Caco-2 (cell line): ENCODE measurements around the gene LCE3D. TPM values are rescaled to one million over a fixed set of nuclear protein-coding genes. Genes with fewer than 3 reads are reported as not detected.
"Not testable (repeated sequence)": the region's sequence is repeated elsewhere in the genome, so short reads cannot be mapped to it uniquely, and the experiment has no call there.

Experiments used
- BruUV-seq: library from RNA; stranded (reverse); fragments of 400-500 nt; replicated peaks from 2 replicates; lab custom pipeline; 2021; lab: Mats Ljungman, UMichigan
- CTCF ChIA-PET: fragments of 300-600 bp; sonication (Branson Sonifier 250); formaldehyde crosslinking; loops from one replicate; lab custom pipeline; 2022; ENCODE audit warnings: antibody characterized with exemption; lab: Charles Lee
- POLR2A ChIA-PET: fragments of 300-600 bp; sonication (Branson Sonifier 250); formaldehyde crosslinking; loops from one replicate; lab custom pipeline; 2022; ENCODE audit warnings: antibody characterized with exemption; lab: Charles Lee
- DNase-seq, 2 experiments: peaks; one replicate each; pipeline versions ENCODE4 v3.0.0 to v3.0.0-alpha.2; 2020 to 2022
- H3K27me3 ChIP-seq: replicated peaks from 2 replicates; pipeline ENCODE4 v1.6.0; 2011; ENCODE audit warnings: low read length; ENCODE audit not compliant: control insufficient read depth, insufficient read depth
- H3K36me3 ChIP-seq: 2 replicates; pipeline ENCODE4 v1.5.1; 2011; ENCODE audit warnings: low read length; ENCODE audit not compliant: control insufficient read depth, insufficient read depth
- H3K4me1 ChIP-seq: fragments of 250-450 bp; sonication (Bioruptor Pico); 2 replicates; pipeline ENCODE4 v1.5.1; 2020; ENCODE audit warnings: mild to moderate bottlenecking
- H3K4me3 ChIP-seq: 2 replicates; pipeline ENCODE4 v1.5.1; 2011; ENCODE audit warnings: low read depth, mild to moderate bottlenecking, control low read depth, low read length
- H3K9me3 ChIP-seq: fragments of 250-450 bp; sonication (Bioruptor Pico); 2 replicates; pipeline ENCODE4 v1.5.1; 2020; ENCODE audit warnings: mild to moderate bottlenecking, moderate library complexity
- H3K27ac Mint-ChIP-seq: one replicate; pipeline ENCODE4 v1.8.0; 2022; ENCODE audit warnings: mixed read lengths; ENCODE audit not compliant: unreplicated experiment
- H3K27me3 Mint-ChIP-seq: one replicate; pipeline ENCODE4 v1.8.0; 2022; ENCODE audit warnings: mixed read lengths; ENCODE audit not compliant: insufficient read depth, unreplicated experiment
- H3K36me3 Mint-ChIP-seq: one replicate; pipeline ENCODE4 v1.8.0; 2022; ENCODE audit warnings: mild to moderate bottlenecking, mixed read lengths; ENCODE audit not compliant: insufficient read depth, unreplicated experiment
- H3K4me1 Mint-ChIP-seq: one replicate; pipeline ENCODE4 v1.8.0; 2022; ENCODE audit warnings: low read depth, mixed read lengths; ENCODE audit not compliant: unreplicated experiment
- H3K4me3 Mint-ChIP-seq: one replicate; pipeline ENCODE4 v1.8.0; 2022; ENCODE audit warnings: mild to moderate bottlenecking, moderate library complexity, mixed read lengths; ENCODE audit not compliant: unreplicated experiment
- H3K9me3 Mint-ChIP-seq: one replicate; pipeline ENCODE4 v1.8.0; 2022; ENCODE audit warnings: mixed read lengths; ENCODE audit not compliant: unreplicated experiment
- CTCF ChIP-seq, 2 experiments: fragments of 200-600 bp in 1 of 2; IDR thresholded peaks; 1 replicate in 1 of 2; 2 replicates in 1 of 2; pipeline versions ENCODE4 v1.5.1 to v1.8.0; 2011 to 2022; ENCODE audit warnings: antibody characterized with exemption in 1 of 2, control low read depth in 1 of 2, inconsistent platforms in 1 of 2, low read depth in 1 of 2, low read length in 1 of 2, mild to moderate bottlenecking in 1 of 2, moderate library complexity in 1 of 2; ENCODE audit not compliant: insufficient read depth in 1 of 2, severe bottlenecking in 1 of 2, unreplicated experiment in 1 of 2
- intact Hi-C: fragments of 100-400 bp; cut with micrococcal nuclease; formaldehyde crosslinking; loops from one replicate; pipeline ENCODE4 v1.10.0; 2022; ENCODE audit not compliant: unreplicated experiment
- total RNA-seq: library from RNA; stranded (reverse); gene quantifications from 2 replicates; pipeline ENCODE4 v1.2.3, GENCODE V29; 2022

The LCE3D gene
- total RNA-seq, 1 experiment from 2014 or later = not detected

- H3K36me3 ChIP-seq = no peaks in the 10 kb centered on the region
- H3K27me3 Mint-ChIP-seq = peaks cover 16% of the 10 kb centered on the region
- H3K4me1 Mint-ChIP-seq = no peaks in the 10 kb centered on the region
- TF ChIP-seq CTCF (IDR thresholded peaks at IDR 0.05; ENCODE audit: insufficient read depth in 1 of 2, low read depth in 1 of 2, low read length in 1 of 2, severe bottlenecking in 1 of 2, unreplicated experiment in 1 of 2) = no peak
- ChIA-PET POLR2A (no interaction called here), CTCF (no interaction called here)
- no peak overlapping the region for H3K4me3 ChIP-seq
- H3K4me1 ChIP-seq = no peaks in the 10 kb centered on the region
- no peak overlapping the region for H3K27ac Mint-ChIP-seq
- H3K4me3 Mint-ChIP-seq = no peak overlapping the region
- H3K27me3 ChIP-seq = no peaks in the 10 kb centered on the region
- H3K9me3 Mint-ChIP-seq = peaks cover 6% of the 10 kb centered on the region
- DNase-seq = no peak
- 0 out of 2 replicates have a peak, but pooled peaks cover 3% of the 10 kb centered on the region for H3K9me3 ChIP-seq
- BruUV-seq = no TSS peak
- no peaks in the 10 kb centered on the region for H3K36me3 Mint-ChIP-seq
- intact Hi-C loops = no loop called here
These were observed 14.6 kb downstream of the LCE3D start for GRCh38 chr1:152565535-152566215.

GRCh38 chr1:152565115-152565514 is 15.2 kb downstream of the LCE3D start:
- Histone ChIP-seq H3K36me3 (no peaks in the 10 kb centered on the region), H3K27me3 (no peaks in the 10 kb centered on the region), H3K4me1 (no peaks in the 10 kb centered on the region), H3K9me3 (0 out of 2 replicates have a peak, but pooled peaks cover 3% of the 10 kb centered on the region), H3K4me3 (no peak overlapping the region)
- Mint-ChIP-seq H3K36me3 (no peaks in the 10 kb centered on the region), H3K4me3 (no peak overlapping the region), H3K27me3 (peaks cover 16% of the 10 kb centered on the region), H3K9me3 (peaks cover 6% of the 10 kb centered on the region), H3K4me1 (no peaks in the 10 kb centered on the region), H3K27ac (no peak overlapping the region)
- DNase-seq = no peak
- BruUV-seq = no TSS peak
- no peak for TF ChIP-seq CTCF (IDR thresholded peaks at IDR 0.05; ENCODE audit: insufficient read depth in 1 of 2, low read depth in 1 of 2, low read length in 1 of 2, severe bottlenecking in 1 of 2, unreplicated experiment in 1 of 2)
- ChIA-PET CTCF (no interaction called here), POLR2A (no interaction called here)
- intact Hi-C loops = no loop called here

- CTCF ChIA-PET, H3K9me3 Mint-ChIP-seq, intact Hi-C loops, H3K9me3 ChIP-seq, H3K36me3 Mint-ChIP-seq, H3K27me3 Mint-ChIP-seq, H3K4me1 ChIP-seq, H3K27ac Mint-ChIP-seq, H3K4me3 ChIP-seq, POLR2A ChIA-PET, H3K4me1 Mint-ChIP-seq, H3K4me3 Mint-ChIP-seq, H3K27me3 ChIP-seq, DNase-seq, H3K36me3 ChIP-seq, BruUV-seq: not testable (repeated sequence)
These were observed 32.0 kb downstream of the LCE3D start for GRCh38 chr1:152548358-152548757.
